ENCODE data around the gene GUCY1A1.

GUCY1A1 gene

GRCh38 chr4:155659176-155659575, 7.5 kb upstream of the GUCY1A1 start:
- H3K4me3 ChIP-seq (ENCODE audit: low read depth, low read length): no peak overlapping the region
- TF ChIP-seq, protein P1, sequence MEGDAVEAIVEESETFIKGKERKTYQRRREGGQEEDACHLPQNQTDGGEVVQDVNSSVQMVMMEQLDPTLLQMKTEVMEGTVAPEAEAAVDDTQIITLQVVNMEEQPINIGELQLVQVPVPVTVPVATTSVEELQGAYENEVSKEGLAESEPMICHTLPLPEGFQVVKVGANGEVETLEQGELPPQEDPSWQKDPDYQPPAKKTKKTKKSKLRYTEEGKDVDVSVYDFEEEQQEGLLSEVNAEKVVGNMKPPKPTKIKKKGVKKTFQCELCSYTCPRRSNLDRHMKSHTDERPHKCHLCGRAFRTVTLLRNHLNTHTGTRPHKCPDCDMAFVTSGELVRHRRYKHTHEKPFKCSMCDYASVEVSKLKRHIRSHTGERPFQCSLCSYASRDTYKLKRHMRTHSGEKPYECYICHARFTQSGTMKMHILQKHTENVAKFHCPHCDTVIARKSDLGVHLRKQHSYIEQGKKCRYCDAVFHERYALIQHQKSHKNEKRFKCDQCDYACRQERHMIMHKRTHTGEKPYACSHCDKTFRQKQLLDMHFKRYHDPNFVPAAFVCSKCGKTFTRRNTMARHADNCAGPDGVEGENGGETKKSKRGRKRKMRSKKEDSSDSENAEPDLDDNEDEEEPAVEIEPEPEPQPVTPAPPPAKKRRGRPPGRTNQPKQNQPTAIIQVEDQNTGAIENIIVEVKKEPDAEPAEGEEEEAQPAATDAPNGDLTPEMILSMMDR (IDR thresholded peaks at IDR 0.05; ENCODE audit: low read depth, low read length): no peak

- TF ChIP-seq, protein P1 (IDR thresholded peaks at IDR 0.05; ENCODE audit: low read depth, low read length): no peak
- no peak overlapping the region for H3K4me3 ChIP-seq (ENCODE audit: low read depth, low read length)
Measured at GRCh38 chr4:155660436-155660835, 6.2 kb upstream of the GUCY1A1 start.

- TF ChIP-seq, protein P1 (IDR thresholded peaks at IDR 0.05; ENCODE audit: low read depth, low read length): no peak
- H3K4me3 ChIP-seq (ENCODE audit: low read depth, low read length): no peak overlapping the region
Measured at GRCh38 chr4:155665054-155665453, 1.6 kb upstream of the GUCY1A1 start.

- H3K4me3 ChIP-seq (ENCODE audit: low read depth, low read length): no peak overlapping the region
- TF ChIP-seq, protein P1 (IDR thresholded peaks at IDR 0.05; ENCODE audit: low read depth, low read length): no peak
Measured at GRCh38 chr4:155667222-155667567, 547 bp downstream of the GUCY1A1 start.

DNA sequence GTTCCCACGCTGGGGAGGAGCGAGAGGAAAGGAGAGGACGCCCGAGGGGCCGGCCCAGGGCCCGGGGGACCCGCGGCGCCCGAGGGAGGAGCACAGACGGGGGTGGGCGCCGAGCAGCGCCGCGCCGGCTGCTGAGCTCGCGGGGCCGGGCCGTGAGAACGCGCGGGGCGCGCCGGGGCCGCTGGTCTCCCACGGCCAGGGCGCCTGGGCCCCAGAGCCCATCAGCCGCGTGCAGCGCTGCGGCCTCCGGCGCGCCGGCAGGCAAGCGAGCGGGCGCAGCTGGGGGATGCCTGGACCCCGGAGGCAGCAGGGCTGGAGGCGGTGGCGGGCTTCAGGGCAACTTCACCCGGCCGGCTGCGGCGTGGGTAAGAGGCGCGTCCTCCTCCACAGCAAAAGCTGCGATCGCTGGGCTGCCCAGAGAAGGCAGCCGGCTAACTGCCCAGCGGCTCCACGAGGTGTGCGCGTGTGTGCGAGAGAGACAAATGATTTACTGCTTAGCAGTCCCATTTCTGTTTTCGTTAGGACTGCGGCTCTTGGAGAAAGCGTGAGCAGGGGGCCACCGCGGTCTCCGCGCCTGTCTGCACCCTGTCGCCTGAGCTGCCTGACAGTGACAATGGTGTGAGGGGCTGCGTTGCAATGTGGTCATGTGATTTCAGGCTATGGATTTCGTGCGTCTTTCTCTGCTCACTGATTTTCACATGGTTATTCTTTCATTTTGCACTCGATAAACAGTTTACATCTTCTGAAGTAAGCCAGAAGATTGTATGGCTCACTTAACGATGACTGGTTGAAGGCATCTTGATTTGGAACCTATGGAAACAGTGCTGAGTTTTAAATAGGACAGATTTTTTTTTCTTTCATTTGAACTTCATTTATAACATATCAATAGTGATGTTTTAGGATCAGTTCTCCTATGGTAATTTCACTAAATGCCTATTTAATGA, 1.2 kb downstream of the GUCY1A1 start:
- H3K4me3 ChIP-seq (ENCODE audit: low read depth, low read length): peak overlapping the region; percentile 24; the same call in 1 of the 2 replicates
- TF ChIP-seq, protein P1 (IDR thresholded peaks at IDR 0.05; ENCODE audit: low read depth, low read length): no peak

- TF ChIP-seq, protein P1 (IDR thresholded peaks at IDR 0.05; ENCODE audit: low read depth, low read length): no peak
- no peak overlapping the region for H3K4me3 ChIP-seq (ENCODE audit: low read depth, low read length)
Measured at GRCh38 chr4:155668707-155669220, 2.1 kb downstream of the GUCY1A1 start.

DNA sequence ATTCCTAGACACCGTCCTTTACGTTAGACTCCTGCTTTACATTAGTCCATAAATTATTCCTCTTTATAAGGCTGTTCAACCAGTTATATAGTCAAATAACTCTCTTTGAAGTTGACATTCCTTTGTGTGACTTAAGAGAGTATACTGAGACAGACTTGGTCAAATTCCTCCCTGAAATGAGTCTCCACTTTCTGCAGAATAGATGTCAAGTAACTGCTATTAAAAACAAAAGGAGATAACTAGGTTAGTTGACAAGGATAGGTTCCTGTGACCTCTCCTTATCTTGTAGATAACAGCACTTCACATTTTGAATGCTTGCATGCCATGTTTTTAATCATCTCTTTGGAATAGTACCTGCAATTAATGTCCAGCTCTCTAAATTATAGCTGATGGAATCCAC, 5.7 kb downstream of the GUCY1A1 start:
- TF ChIP-seq, protein P1 (IDR thresholded peaks at IDR 0.05; ENCODE audit: low read depth, low read length): no peak

More for the DNA sequence above, 5.7 kb downstream of the GUCY1A1 start:
- H3K4me3 ChIP-seq (ENCODE audit: low read depth, low read length): no peak overlapping the region

Data from WI38 (cell line).